ENCODE measurements around the gene LRRN4CL. TPM values are rescaled to one million over a fixed set of nuclear protein-coding genes. Genes with fewer than 3 reads are reported as not detected.
A peak's percentile ranks its signal among the peaks of the same experiment; 100 is the strongest.
"Not testable (repeated sequence)": the region's sequence is repeated elsewhere in the genome, so short reads cannot be mapped to it uniquely, and the experiment has no call there.

The LRRN4CL gene
- total and polyA plus RNA-seq, 9 of the 15 experiments (the other 6 are each of a cell fraction or from before 2014, with no cell fraction given) = 0.03 to 0.11 (median 0.05) TPM; not detected in 4

- ATAC-seq; H3K4me3 ChIP-seq; H3K9ac ChIP-seq (ENCODE audit: insufficient read depth in 1 of 2, low read depth in 2 of 2, low read length in 2 of 2); in situ Hi-C loops (cut with MboI); H2AFZ ChIP-seq (ENCODE audit: low read depth, low read length); H3K9me3 ChIP-seq (replicated peaks; ENCODE audit: control insufficient read depth, insufficient read depth, low read depth, low read length); H3K4me2 ChIP-seq (ENCODE audit: insufficient read depth, low read length); H3K9me1 ChIP-seq (ENCODE audit: control insufficient read depth, insufficient read depth, low read length); H3K27me3 ChIP-seq (ENCODE audit: control insufficient read depth in 2 of 2, insufficient read depth in 2 of 2, low read length in 2 of 2); CTCF ChIA-PET (ENCODE audit: low intra/inter-chr PET ratio); BruUV-seq (replicated peaks); DNase-seq (ENCODE audit: extremely low read depth in 1 of 4, low spot score in 3 of 4); intact Hi-C loops (cut with micrococcal nuclease); FAIRE-seq; H3K27ac ChIP-seq (ENCODE audit: extremely low read depth, low read depth, low read length): not testable (repeated sequence)
- 81% methylated on average over 12 of the region's 12 CpGs for WGBS (ENCODE audit: insufficient coverage, low coverage, missing lambda C conversion rate)
- H4K20me1 ChIP-seq (replicated peaks; ENCODE audit: control insufficient read depth, insufficient read depth, low read length) = peaks cover 20% of the 10 kb centered on the region
- H3K79me2 ChIP-seq (ENCODE audit: control insufficient read depth, insufficient read depth, low read length) = peaks cover 46% of the 10 kb centered on the region
- H3K4me1 ChIP-seq (replicated peaks in 1 of 2; ENCODE audit: control insufficient read depth in 2 of 2, insufficient read depth in 2 of 2, low read length in 2 of 2) = peaks cover 15 to 48% of the 10 kb centered on the region in 2 experiments
- peak; percentile 39; the same call in 1 of the 2 replicates for TF ChIP-seq ZBTB33 (CRISPR knock-in tag; IDR thresholded peaks at IDR 0.05)
- peaks cover 46% of the 10 kb centered on the region; the same call in 2 of the 3 replicates for H3K36me3 ChIP-seq (ENCODE audit: control insufficient read depth, insufficient read depth, low read length)
- POLR2A ChIA-PET = interaction anchor here (1.0 to 1.6 kb wide), 2 partner anchors 14 to 16 kb away, joined by 3 to 8 read pairs; partner anchors contain the start of genes C11orf98 and CSKMT
Observed at GRCh38 chr11:62650283-62650682, 39.0 kb downstream of the LRRN4CL start.

- BruUV-seq (replicated peaks) = no TSS peak
- no peak overlapping the region for H3K4me3 ChIP-seq
- FAIRE-seq = no peak
- H3K9me1 ChIP-seq (ENCODE audit: control insufficient read depth, insufficient read depth, low read length) = no peaks in the 10 kb centered on the region
- no peak overlapping the region for H3K4me2 ChIP-seq (ENCODE audit: insufficient read depth, low read length)
- H3K9ac ChIP-seq (ENCODE audit: insufficient read depth in 1 of 2, low read depth in 2 of 2, low read length in 2 of 2) = peak overlapping the region in 1 of 2 experiments; percentile 64; a peak in 2 of 4 replicates
- H3K36me3 ChIP-seq (ENCODE audit: control insufficient read depth, insufficient read depth, low read length) = peaks cover 51% of the 10 kb centered on the region
- peaks cover 54% of the 10 kb centered on the region for H3K79me2 ChIP-seq (ENCODE audit: control insufficient read depth, insufficient read depth, low read length)
- in situ Hi-C loops (cut with MboI) = no loop called here
- WGBS (ENCODE audit: insufficient coverage, low coverage, missing lambda C conversion rate) = 93% methylated on average over 11 of the region's 11 CpGs
- intact Hi-C loops (cut with micrococcal nuclease) = no loop called here
- no peak for DNase-seq (ENCODE audit: extremely low read depth in 1 of 4, low spot score in 3 of 4)
- peaks cover 20% of the 10 kb centered on the region for H4K20me1 ChIP-seq (replicated peaks; ENCODE audit: control insufficient read depth, insufficient read depth, low read length)
- no peaks in the 10 kb centered on the region for H3K27me3 ChIP-seq (ENCODE audit: control insufficient read depth in 2 of 2, insufficient read depth in 2 of 2, low read length in 2 of 2)
- H3K9me3 ChIP-seq (replicated peaks; ENCODE audit: control insufficient read depth, insufficient read depth, low read depth, low read length) = no peaks in the 10 kb centered on the region
- peaks cover 18 to 51% of the 10 kb centered on the region in 2 experiments for H3K4me1 ChIP-seq (replicated peaks in 1 of 2; ENCODE audit: control insufficient read depth in 2 of 2, insufficient read depth in 2 of 2, low read length in 2 of 2)
- H2AFZ ChIP-seq (ENCODE audit: low read depth, low read length) = no peak overlapping the region
- ChIA-PET CTCF (ENCODE audit: low intra/inter-chr PET ratio) (no interaction called here), POLR2A (interaction anchor here (1.1 to 2.8 kb wide), 4 partner anchors 16 to 50 kb away, joined by 3 to 40 read pairs (median 6); partner anchors contain the start of genes C11orf98, CSKMT, LBHD1 and UQCC3)
- H3K27ac ChIP-seq (ENCODE audit: extremely low read depth, low read depth, low read length) = no peak overlapping the region
- no peak for ATAC-seq
- TF ChIP-seq DEAF1 (CRISPR knock-in tag; IDR thresholded peaks at IDR 0.05) (no peak), E2F6 (IDR thresholded peaks at IDR 0.05; ENCODE audit: borderline replicate concordance in 1 of 2, extremely low read depth in 1 of 2, insufficient read depth in 1 of 2, insufficient read length in 1 of 2, low read depth in 1 of 2, low read length in 1 of 2, poor library complexity in 1 of 2, severe bottlenecking in 1 of 2) (no peak), ZNF511 (CRISPR knock-in tag; IDR thresholded peaks at IDR 0.05) (no peak), TCFL5 (CRISPR knock-in tag; conservative IDR thresholded peaks at IDR 0.05) (no peak), JUN (IDR thresholded peaks at IDR 0.05; ENCODE audit: borderline replicate concordance, low read depth, low read length) (no peak), JUN (CRISPR knock-in tag; IDR thresholded peaks at IDR 0.05; ENCODE audit: borderline replicate concordance) (no peak), ZFPM2 (CRISPR knock-in tag; IDR thresholded peaks at IDR 0.05) (no peak), MECOM (CRISPR knock-in tag; IDR thresholded peaks at IDR 0.05) (no peak)
Observed at GRCh38 chr11:62649486-62649885, 39.8 kb downstream of the LRRN4CL start.

Data from K562 (cell line).